ENCODE measurements around the gene ZNF410. TPM values are rescaled to one million over a fixed set of nuclear protein-coding genes. Genes with fewer than 3 reads are reported as not detected.
A peak's percentile ranks its signal among the peaks of the same experiment; 100 is the strongest.
"Not testable (repeated sequence)": the region's sequence is repeated elsewhere in the genome, so short reads cannot be mapped to it uniquely, and the experiment has no call there.

ZNF410 gene
- total RNA-seq, 1 donor, result 102 TPM

GRCh38 chr14:73896521-73896920 is 9.9 kb downstream of the ZNF410 start:
- peak; percentile 53 for DNase-seq (ENCODE audit: low read depth)
- H3K4me3 ChIP-seq (ENCODE audit: low read depth, low read length), result no peak overlapping the region
- TF ChIP-seq CTCF (IDR thresholded peaks at IDR 0.05; ENCODE audit: insufficient read depth, low read depth, low read length), result no peak

GRCh38 chr14:73903028-73903427 is 16.4 kb downstream of the ZNF410 start:
- DNase-seq (ENCODE audit: low read depth), result no peak
- no peak overlapping the region for H3K4me3 ChIP-seq (ENCODE audit: low read depth, low read length)
- TF ChIP-seq CTCF (IDR thresholded peaks at IDR 0.05; ENCODE audit: insufficient read depth, low read depth, low read length), result no peak

- DNase-seq (ENCODE audit: low read depth), result no peak
- H3K4me3 ChIP-seq (ENCODE audit: low read depth, low read length), result no peak overlapping the region
- no peak for TF ChIP-seq CTCF (IDR thresholded peaks at IDR 0.05; ENCODE audit: insufficient read depth, low read depth, low read length)
These were observed 23.0 kb downstream of the ZNF410 start for GRCh38 chr14:73909681-73910080.

GRCh38 chr14:73913256-73913655 is 26.6 kb downstream of the ZNF410 start:
- H3K4me3 ChIP-seq (ENCODE audit: low read depth, low read length), result no peak overlapping the region
- DNase-seq (ENCODE audit: low read depth), result peak; percentile 49
- no peak for TF ChIP-seq CTCF (IDR thresholded peaks at IDR 0.05; ENCODE audit: insufficient read depth, low read depth, low read length)

- DNase-seq (ENCODE audit: low read depth), result no peak
- TF ChIP-seq CTCF (IDR thresholded peaks at IDR 0.05; ENCODE audit: insufficient read depth, low read depth, low read length), result no peak
These were observed 29.7 kb downstream of the ZNF410 start for GRCh38 chr14:73916324-73916723.

GRCh38 chr14:73919457-73919856 is 32.8 kb downstream of the ZNF410 start:
- DNase-seq (ENCODE audit: low read depth); H3K4me3 ChIP-seq (ENCODE audit: low read depth, low read length): not testable (repeated sequence)

More at GRCh38 chr14:73916324-73916723, 29.7 kb downstream of the ZNF410 start:
- no peak overlapping the region for H3K4me3 ChIP-seq (ENCODE audit: low read depth, low read length)

GRCh38 chr14:73924337-73924736 is 37.7 kb downstream of the ZNF410 start:
- no peak for TF ChIP-seq CTCF (IDR thresholded peaks at IDR 0.05; ENCODE audit: insufficient read depth, low read depth, low read length)
- peak; percentile 18 for DNase-seq (ENCODE audit: low read depth)
- H3K4me3 ChIP-seq (ENCODE audit: low read depth, low read length), result no peak overlapping the region
